HepG2 (cell line): ENCODE data around the gene CSH1. TPM values are rescaled to one million over a fixed set of nuclear protein-coding genes. Genes with fewer than 3 reads are reported as not detected.

Experiments
- DZIP1 ChIP-seq: sonication (generic); formaldehyde crosslinking; IDR thresholded peaks from 2 replicates; pipeline ENCODE4 v1.5.0; 2020; ENCODE audit warnings: mild to moderate bottlenecking, missing genetic modification reagents
- HMGA1 ChIP-seq: sonication (generic); formaldehyde crosslinking; conservative IDR thresholded peaks from 2 replicates; pipeline ENCODE4 v1.4.0; 2020; ENCODE audit warnings: missing genetic modification reagents
- HOXA3 ChIP-seq: sonication (generic); formaldehyde crosslinking; IDR thresholded peaks from 2 replicates; pipeline ENCODE4 v1.5.0; 2020; ENCODE audit warnings: missing genetic modification reagents
- HOXD1 ChIP-seq: sonication (generic); formaldehyde crosslinking; IDR thresholded peaks from 2 replicates; pipeline ENCODE4 v1.5.0; 2020; ENCODE audit warnings: missing genetic modification reagents
- KAT2B ChIP-seq: fragments of 150-350 bp; IDR thresholded peaks from 2 replicates; pipeline ENCODE4 v1.6.1; 2014; ENCODE audit warnings: low read depth, low read length, borderline replicate concordance
- MTA1 ChIP-seq: sonication (generic); formaldehyde crosslinking; IDR thresholded peaks from 2 replicates; pipeline ENCODE4 v1.4.0; 2020; ENCODE audit warnings: missing genetic modification reagents, mild to moderate bottlenecking, borderline replicate concordance
- MYPOP ChIP-seq: sonication (generic); formaldehyde crosslinking; IDR thresholded peaks from 2 replicates; pipeline ENCODE4 v1.8.1; 2023; ENCODE audit warnings: mild to moderate bottlenecking, moderate library complexity, missing genetic modification reagents
- NFKB2 ChIP-seq: sonication (generic); formaldehyde crosslinking; IDR thresholded peaks from 2 replicates; pipeline ENCODE4 v1.4.0; 2020; ENCODE audit warnings: missing genetic modification reagents, borderline replicate concordance
- NFYB ChIP-seq: sonication (generic); formaldehyde crosslinking; IDR thresholded peaks from 2 replicates; pipeline ENCODE4 v1.4.0; 2020; ENCODE audit warnings: missing genetic modification reagents
- PAF1 ChIP-seq: IDR thresholded peaks from 2 replicates; pipeline ENCODE4 v1.6.1; 2016; ENCODE audit warnings: missing genetic modification reagents, missing compliant biosample characterization
- RFX3 ChIP-seq: IDR thresholded peaks from 2 replicates; pipeline ENCODE4 v1.6.1; 2016; ENCODE audit warnings: missing biosample characterization, missing genetic modification reagents
- RFXAP ChIP-seq: sonication (generic); formaldehyde crosslinking; IDR thresholded peaks from 2 replicates; pipeline ENCODE4 v1.4.0; 2020; ENCODE audit warnings: missing genetic modification reagents, borderline replicate concordance
- TEAD3 ChIP-seq: optimal IDR thresholded peaks from 2 replicates; pipeline ENCODE3; 2016; ENCODE audit warnings: borderline replicate concordance
- TFE3 ChIP-seq: IDR thresholded peaks from 2 replicates; pipeline ENCODE4 v1.6.1; 2016
- XRCC5 ChIP-seq: fragments of 200-400 bp; formaldehyde crosslinking; optimal IDR thresholded peaks from 2 replicates; pipeline ENCODE3; 2017; ENCODE audit warnings: mild to moderate bottlenecking, low read length
- ZNF678 ChIP-seq: sonication (generic); formaldehyde crosslinking; IDR thresholded peaks from 2 replicates; pipeline ENCODE4 v1.4.0; 2020; ENCODE audit warnings: mild to moderate bottlenecking, missing genetic modification reagents
- ZSCAN30 ChIP-seq: sonication (generic); formaldehyde crosslinking; IDR thresholded peaks from 2 replicates; pipeline ENCODE4 v1.5.0; 2020; ENCODE audit warnings: mild to moderate bottlenecking, missing genetic modification reagents
- polyA plus RNA-seq, 8 experiments: library from polyadenylated mRNA; depleted of rRNA in 3 of 8; stranded (reverse) in 7 of 8; unstranded in 1 of 8; fragments of >200 nt; fragmentation: Illumina TruSeq in 4 of 8; extraction: Trizol in 4 of 8; gene quantifications; 2 replicates each; pipeline versions ENCODE4 v1.2.1 to v1.2.3, GENCODE V29; 2011 to 2016; ENCODE audit warnings: low read depth in 4 of 8, missing spikeins in 1 of 8, mixed read lengths in 1 of 8; ENCODE audit not compliant: insufficient read depth in 1 of 8
- total RNA-seq, 5 experiments: library from RNA; depleted of rRNA; stranded (reverse); fragments of >200 nt; fragmentation: Illumina TruSeq; extraction: Trizol; gene quantifications; 2 replicates each; pipeline ENCODE4 v1.2.3, GENCODE V29; 2016; ENCODE audit warnings: low read depth in 1 of 5
- TF ChIP-seq, protein P1 (sequence below): IDR thresholded peaks from 2 replicates; pipeline ENCODE4 v1.6.1; 2018; ENCODE audit warnings: missing genetic modification reagents, mild to moderate bottlenecking, missing compliant biosample characterization
- TF ChIP-seq, protein P2 (sequence below): sonication (generic); formaldehyde crosslinking; IDR thresholded peaks from 2 replicates; pipeline ENCODE4 v1.4.0; 2020; ENCODE audit warnings: missing genetic modification reagents

Gene CSH1
- total and polyA plus RNA-seq, 2 of the 13 experiments (the other 11 are each of a cell fraction or from before 2014, with no cell fraction given), result not detected

- TF ChIP-seq, protein P1, sequence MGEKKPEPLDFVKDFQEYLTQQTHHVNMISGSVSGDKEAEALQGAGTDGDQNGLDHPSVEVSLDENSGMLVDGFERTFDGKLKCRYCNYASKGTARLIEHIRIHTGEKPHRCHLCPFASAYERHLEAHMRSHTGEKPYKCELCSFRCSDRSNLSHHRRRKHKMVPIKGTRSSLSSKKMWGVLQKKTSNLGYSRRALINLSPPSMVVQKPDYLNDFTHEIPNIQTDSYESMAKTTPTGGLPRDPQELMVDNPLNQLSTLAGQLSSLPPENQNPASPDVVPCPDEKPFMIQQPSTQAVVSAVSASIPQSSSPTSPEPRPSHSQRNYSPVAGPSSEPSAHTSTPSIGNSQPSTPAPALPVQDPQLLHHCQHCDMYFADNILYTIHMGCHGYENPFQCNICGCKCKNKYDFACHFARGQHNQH (CRISPR knock-in tag), result no peak
- TF ChIP-seq HOXD1 (CRISPR knock-in tag) (no peak), PAF1 (CRISPR knock-in tag) (no peak), RFX3 (no peak), XRCC5 (peak; percentile 74), ZSCAN30 (CRISPR knock-in tag) (no peak), TEAD3 (CRISPR knock-in tag) (no peak), TFE3 (no peak), DZIP1 (no peak), MYPOP (no peak), NFKB2 (CRISPR knock-in tag) (no peak), HMGA1 (CRISPR knock-in tag) (no peak), RFXAP (CRISPR knock-in tag) (peak; percentile 100), MTA1 (CRISPR knock-in tag) (0 out of 2 replicates have a peak, but pooled peaks have one; percentile 1), HOXA3 (peak; percentile 56), ZNF678 (no peak), KAT2B (no peak), NFYB (CRISPR knock-in tag) (peak; percentile 68)
- TF ChIP-seq, protein P2, sequence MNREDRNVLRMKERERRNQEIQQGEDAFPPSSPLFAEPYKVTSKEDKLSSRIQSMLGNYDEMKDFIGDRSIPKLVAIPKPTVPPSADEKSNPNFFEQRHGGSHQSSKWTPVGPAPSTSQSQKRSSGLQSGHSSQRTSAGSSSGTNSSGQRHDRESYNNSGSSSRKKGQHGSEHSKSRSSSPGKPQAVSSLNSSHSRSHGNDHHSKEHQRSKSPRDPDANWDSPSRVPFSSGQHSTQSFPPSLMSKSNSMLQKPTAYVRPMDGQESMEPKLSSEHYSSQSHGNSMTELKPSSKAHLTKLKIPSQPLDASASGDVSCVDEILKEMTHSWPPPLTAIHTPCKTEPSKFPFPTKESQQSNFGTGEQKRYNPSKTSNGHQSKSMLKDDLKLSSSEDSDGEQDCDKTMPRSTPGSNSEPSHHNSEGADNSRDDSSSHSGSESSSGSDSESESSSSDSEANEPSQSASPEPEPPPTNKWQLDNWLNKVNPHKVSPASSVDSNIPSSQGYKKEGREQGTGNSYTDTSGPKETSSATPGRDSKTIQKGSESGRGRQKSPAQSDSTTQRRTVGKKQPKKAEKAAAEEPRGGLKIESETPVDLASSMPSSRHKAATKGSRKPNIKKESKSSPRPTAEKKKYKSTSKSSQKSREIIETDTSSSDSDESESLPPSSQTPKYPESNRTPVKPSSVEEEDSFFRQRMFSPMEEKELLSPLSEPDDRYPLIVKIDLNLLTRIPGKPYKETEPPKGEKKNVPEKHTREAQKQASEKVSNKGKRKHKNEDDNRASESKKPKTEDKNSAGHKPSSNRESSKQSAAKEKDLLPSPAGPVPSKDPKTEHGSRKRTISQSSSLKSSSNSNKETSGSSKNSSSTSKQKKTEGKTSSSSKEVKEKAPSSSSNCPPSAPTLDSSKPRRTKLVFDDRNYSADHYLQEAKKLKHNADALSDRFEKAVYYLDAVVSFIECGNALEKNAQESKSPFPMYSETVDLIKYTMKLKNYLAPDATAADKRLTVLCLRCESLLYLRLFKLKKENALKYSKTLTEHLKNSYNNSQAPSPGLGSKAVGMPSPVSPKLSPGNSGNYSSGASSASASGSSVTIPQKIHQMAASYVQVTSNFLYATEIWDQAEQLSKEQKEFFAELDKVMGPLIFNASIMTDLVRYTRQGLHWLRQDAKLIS, result no peak
Measured at GRCh38 chr17:63848834-63849689, 47.3 kb downstream of the CSH1 start (continued).
